Common myeloid progenitor, CD34-positive (primary cell): Measurements from ENCODE around the gene TMEM135.
A peak's percentile ranks its signal among the peaks of the same experiment; 100 is the strongest.

Experiments
- CTCF ChIA-PET: fragments of 350-600 bp; sonication (Branson Sonifier 250); formaldehyde crosslinking; loops from one replicate; lab custom pipeline; 2021; ENCODE audit warnings: antibody characterized with exemption; lab: Charles Lee
- POLR2A ChIA-PET: fragments of 350-600 bp; sonication (Branson Sonifier 250); formaldehyde crosslinking; loops from one replicate; lab custom pipeline; 2021; ENCODE audit warnings: antibody characterized with exemption; lab: Charles Lee
- DNase-seq, 3 donors: peaks; one replicate each; pipeline versions ENCODE4 v3.0.0 to v3.0.0-alpha.2; 2013
- H3K27ac ChIP-seq, 2 experiments: 1 replicate in 1 of 2; 2 replicates in 1 of 2; pipeline ENCODE4 v1.7.0; 2013; ENCODE audit warnings: inconsistent platforms in 2 of 2, low read length in 2 of 2, mild to moderate bottlenecking in 2 of 2, low read depth in 1 of 2, moderate library complexity in 1 of 2; ENCODE audit not compliant: severe bottlenecking in 2 of 2, insufficient read depth in 1 of 2, poor library complexity in 1 of 2
- H3K27me3 ChIP-seq, 5 experiments: replicated peaks in 2 of 5; 1 replicate in 3 of 5; 2 replicates in 2 of 5; pipeline versions ENCODE4 v1.6.1 to v1.7.0; 2013; ENCODE audit warnings: low read length in 4 of 5, mild to moderate bottlenecking in 2 of 5, moderate library complexity in 2 of 5, inconsistent platforms in 1 of 5; ENCODE audit not compliant: insufficient read depth in 5 of 5, control insufficient read depth in 4 of 5
- H3K36me3 ChIP-seq, 4 experiments: 1 replicate in 2 of 4; 2 replicates in 2 of 4; pipeline versions ENCODE4 v1.6.1 to v1.7.0; 2013; ENCODE audit warnings: low read length in 3 of 4, control low read depth in 1 of 4, mild to moderate bottlenecking in 1 of 4; ENCODE audit not compliant: control insufficient read depth in 4 of 4, insufficient read depth in 4 of 4
- H3K4me1 ChIP-seq, 4 experiments: 1 replicate in 3 of 4; 2 replicates in 1 of 4; pipeline versions ENCODE4 v1.6.1 to v1.7.1; 2013; ENCODE audit warnings: low read length in 3 of 4, mild to moderate bottlenecking in 3 of 4, control low read depth in 1 of 4, inconsistent platforms in 1 of 4, moderate library complexity in 1 of 4; ENCODE audit not compliant: control insufficient read depth in 4 of 4, insufficient read depth in 4 of 4; ENCODE audit errors: control extremely low read depth in 1 of 4
- H3K4me3 ChIP-seq, 7 experiments: 1 replicate in 4 of 7; 2 replicates in 3 of 7; pipeline versions ENCODE4 v1.5.1 to v1.7.0; 2013; ENCODE audit warnings: mild to moderate bottlenecking in 7 of 7, low read length in 6 of 7, moderate library complexity in 6 of 7, inconsistent platforms in 2 of 7, low read depth in 2 of 7, control low read depth in 1 of 7; ENCODE audit not compliant: insufficient read depth in 4 of 7, control insufficient read depth in 1 of 7; ENCODE audit errors: extremely low read depth in 1 of 7
- H3K9me3 ChIP-seq, 5 experiments: 1 replicate in 4 of 5; 2 replicates in 1 of 5; pipeline versions ENCODE4 v1.6.1 to v1.7.1; 2013; ENCODE audit warnings: low read length in 4 of 5, mild to moderate bottlenecking in 2 of 5, inconsistent platforms in 1 of 5, low read depth in 1 of 5, moderate library complexity in 1 of 5; ENCODE audit not compliant: control insufficient read depth in 4 of 5, insufficient read depth in 2 of 5; ENCODE audit errors: control extremely low read depth in 1 of 5
- WGBS: methylation state at CpG from one replicate; pipeline ENCODE4 v1.1.5; 2013; ENCODE audit not compliant: insufficient coverage; 5-methylcytosine and 5-hydroxymethylcytosine counted together

Gene TMEM135

DNA sequence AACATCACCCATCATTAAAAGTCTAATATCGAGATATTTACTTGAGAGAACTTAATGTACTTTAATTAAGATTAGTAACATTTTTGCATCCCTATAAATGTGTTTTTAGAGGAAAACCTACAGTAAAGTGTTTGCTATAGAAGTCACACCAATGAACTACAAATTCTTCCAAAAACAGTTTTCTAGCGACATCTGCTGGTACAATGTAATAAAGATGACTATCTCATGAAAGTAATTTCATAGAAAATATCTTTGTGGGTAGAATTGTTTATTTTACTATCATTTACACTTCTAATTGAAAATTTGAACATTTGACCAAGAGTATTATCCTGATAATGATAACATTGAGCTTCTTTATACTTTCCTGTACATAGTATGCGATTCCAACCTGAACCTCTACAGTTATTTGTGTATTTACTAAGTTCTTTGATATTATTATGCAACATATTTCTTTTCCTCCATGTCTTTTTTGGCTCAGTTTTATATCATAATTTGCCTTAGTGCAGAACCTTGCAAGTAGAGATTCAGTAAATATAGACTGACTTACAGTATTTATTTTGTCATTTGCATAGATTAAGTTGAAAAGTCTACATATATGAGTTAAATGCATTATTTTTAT is 252.7 kb downstream of the TMEM135 start:
- Histone ChIP-seq H3K27me3 (no peaks in the 10 kb centered on the region), H3K4me1 (no peaks in the 10 kb centered on the region), H3K9me3 (peaks cover 0 to 4% (median 0%) of the 10 kb centered on the region in 5 experiments), H3K36me3 (no peaks in the 10 kb centered on the region), H3K4me3 (no peak overlapping the region), H3K27ac (no peak overlapping the region)
- no CpG with 5 or more reads among the region's 3 CpGs for WGBS
- ChIA-PET POLR2A (interaction anchor here (0.6 kb wide), 1 partner anchor 192 kb away, joined by 3 read pairs; no protein-coding TSS in a partner anchor), CTCF (interaction anchor here (0.9 to 3.1 kb wide), 8 partner anchors 9 to 420 kb away, joined by 3 to 11 read pairs (median 4); no protein-coding TSS in a partner anchor)
- peak; percentile 63 to 79 (median 73) for DNase-seq

DNA sequence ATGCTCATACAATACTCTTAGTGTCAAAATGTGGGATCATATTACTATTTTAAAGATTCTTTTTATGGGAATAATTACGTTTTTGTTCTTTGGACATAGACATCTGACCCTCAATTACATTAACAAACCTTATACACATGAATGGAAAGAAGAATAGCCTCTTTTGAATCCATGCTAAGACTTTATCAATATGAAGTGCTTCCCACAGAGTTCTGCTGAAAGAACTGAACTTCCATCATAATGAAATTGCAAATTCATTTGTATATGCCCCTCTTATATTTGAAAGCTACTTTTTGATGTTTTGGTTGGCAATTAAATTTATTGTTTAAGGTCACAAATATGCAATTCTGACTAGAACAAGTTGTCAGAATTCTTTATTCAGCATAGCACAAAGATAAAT is 254.9 kb downstream of the TMEM135 start:
- no peak overlapping the region for H3K27ac ChIP-seq
- no peaks in the 10 kb centered on the region for H3K36me3 ChIP-seq
- CTCF ChIA-PET, result interaction anchor here (0.7 to 2.6 kb wide), 2 partner anchors 111 to 353 kb away, joined by 3 to 11 read pairs; no protein-coding TSS in a partner anchor
- no CpG with 5 or more reads among the region's 1 CpG for WGBS
- no peak for DNase-seq
- POLR2A ChIA-PET, result no interaction called here
- H3K4me3 ChIP-seq, result no peak overlapping the region
- H3K9me3 ChIP-seq, result no peaks in the 10 kb centered on the region
- H3K4me1 ChIP-seq, result no peaks in the 10 kb centered on the region
- no peaks in the 10 kb centered on the region for H3K27me3 ChIP-seq

- H3K4me1 ChIP-seq, result no peaks in the 10 kb centered on the region
- H3K36me3 ChIP-seq, result no peaks in the 10 kb centered on the region
- CTCF ChIA-PET, result interaction anchor here (0.7 to 1.1 kb wide), 2 partner anchors 9 to 283 kb away, joined by 3 read pairs; no protein-coding TSS in a partner anchor
- H3K27ac ChIP-seq, result no peak overlapping the region
- H3K9me3 ChIP-seq, result peaks cover 0 to 3% (median 0%) of the 10 kb centered on the region in 5 experiments
- POLR2A ChIA-PET, result no interaction called here
- H3K27me3 ChIP-seq, result no peaks in the 10 kb centered on the region
- no peak for DNase-seq
- WGBS, result 89% methylated on average over 1 of the region's 1 CpG
- no peak overlapping the region for H3K4me3 ChIP-seq
These were observed 257.5 kb downstream of the TMEM135 start for GRCh38 chr11:87295237-87295636.

DNA sequence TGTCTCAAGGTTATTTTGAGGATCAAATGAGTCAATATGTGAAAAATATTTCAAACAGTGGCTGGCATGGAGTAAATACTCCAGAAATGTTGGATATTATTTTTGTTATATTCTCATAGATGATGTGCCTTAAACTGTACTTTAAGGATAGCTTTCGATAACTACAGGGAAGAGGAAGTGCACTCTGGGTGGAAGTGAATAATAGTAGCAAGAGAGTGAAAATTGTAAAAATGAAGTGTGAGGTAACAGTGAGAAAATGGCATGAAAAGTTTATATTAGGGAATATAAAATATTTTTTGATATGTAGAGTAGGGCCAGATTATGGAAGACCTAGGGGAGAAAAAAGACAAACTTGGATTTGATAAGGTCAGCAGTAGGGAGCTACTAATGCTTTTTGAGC is 258.9 kb downstream of the TMEM135 start:
- POLR2A ChIA-PET, result no interaction called here
- H3K4me1 ChIP-seq, result no peaks in the 10 kb centered on the region
- no peak overlapping the region for H3K4me3 ChIP-seq
- no peak overlapping the region for H3K27ac ChIP-seq
- CTCF ChIA-PET, result interaction anchor here (0.7 kb wide), 1 partner anchor 341 kb away, joined by 3 read pairs; no protein-coding TSS in a partner anchor
- no peaks in the 10 kb centered on the region for H3K36me3 ChIP-seq
- no peak for DNase-seq
- H3K27me3 ChIP-seq, result no peaks in the 10 kb centered on the region
- H3K9me3 ChIP-seq, result peaks cover 0 to 3% (median 0%) of the 10 kb centered on the region in 5 experiments
- WGBS, result 88% methylated on average over 1 of the region's 1 CpG

DNA sequence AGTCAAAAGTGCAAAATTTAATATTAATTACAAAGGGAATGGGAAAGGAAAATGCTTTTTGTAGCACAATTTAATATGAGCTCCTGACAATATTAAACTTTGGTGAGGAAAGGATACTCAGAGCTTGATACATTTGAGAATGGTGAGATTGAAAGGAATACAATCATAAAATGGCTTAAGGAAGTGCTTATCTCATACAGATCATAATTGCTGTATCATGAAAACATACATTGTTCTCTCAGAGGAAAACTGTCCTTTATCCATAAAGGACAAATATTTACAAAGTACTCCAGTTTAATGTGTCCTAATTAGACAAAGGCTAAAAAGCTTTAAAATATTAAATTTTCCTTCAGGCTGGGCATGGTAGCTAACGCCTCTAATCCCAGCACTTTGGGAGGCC is 260.4 kb downstream of the TMEM135 start:
- peaks cover 0 to 3% (median 0%) of the 10 kb centered on the region in 5 experiments for H3K9me3 ChIP-seq
- no peaks in the 10 kb centered on the region for H3K36me3 ChIP-seq
- H3K4me1 ChIP-seq, result no peaks in the 10 kb centered on the region
- no peak for DNase-seq
- H3K4me3 ChIP-seq, result no peak overlapping the region
- whole genome bisulfite sequencing, result no CpG with 5 or more reads among the region's 1 CpG
- CTCF ChIA-PET, result interaction anchor here (1.9 to 3.4 kb wide), 3 partner anchors 9 to 360 kb away, joined by 4 to 10 read pairs (median 10); no protein-coding TSS in a partner anchor
- no peak overlapping the region for H3K27ac ChIP-seq
- POLR2A ChIA-PET, result no interaction called here
- H3K27me3 ChIP-seq, result no peaks in the 10 kb centered on the region

GRCh38 chr11:87299041-87299481 is 261.3 kb downstream of the TMEM135 start:
- CTCF ChIA-PET, result interaction anchor here (1.0 to 3.4 kb wide), 6 partner anchors 9 to 374 kb away, joined by 3 to 10 read pairs (median 6); no protein-coding TSS in a partner anchor
- POLR2A ChIA-PET, result no interaction called here
- Histone ChIP-seq H3K27ac (no peak overlapping the region), H3K27me3 (no peaks in the 10 kb centered on the region), H3K4me1 (no peaks in the 10 kb centered on the region), H3K36me3 (peaks cover 0 to 5% (median 0%) of the 10 kb centered on the region in 4 experiments), H3K4me3 (no peak overlapping the region), H3K9me3 (peaks cover 0 to 3% (median 0%) of the 10 kb centered on the region in 5 experiments)
- DNase-seq, result peak in 2 of 3 donors; percentile 41 to 46
- no CpG with 5 or more reads among the region's 1 CpG for WGBS
